Activated T-helper 1 cell treated with anti-CD3 and anti-CD28 coated beads, Interleukin-12 subunit alpha, Interleukin-12 subunit beta, Interleukin-2, Interleukin-4 antibody, amounts not matched to agents 30 ng/mL and 10 ng/mL and 1 ng/mL, durations not matched to agents 14 hours and 24 hours and 36 hours (primary cell): ENCODE results near the gene SLAMF8. TPM values are rescaled to one million over a fixed set of nuclear protein-coding genes. Genes with fewer than 3 reads are reported as not detected.

Experiments used
- DNase-seq: peaks from one replicate; pipeline ENCODE4 v3.0.0; 2021; ENCODE audit warnings: low spot score
- H3K27ac Mint-ChIP-seq: one replicate; pipeline ENCODE4 v1.8.0; 2021; ENCODE audit warnings: mild to moderate bottlenecking, mixed read lengths
- H3K27me3 Mint-ChIP-seq: one replicate; pipeline ENCODE4 v1.8.0; 2022; ENCODE audit warnings: mild to moderate bottlenecking, moderate library complexity, mixed read lengths; ENCODE audit not compliant: insufficient read depth
- H3K36me3 Mint-ChIP-seq: one replicate; pipeline ENCODE4 v1.8.0; 2021; ENCODE audit warnings: low read depth, mixed read lengths
- H3K4me1 Mint-ChIP-seq: one replicate; pipeline ENCODE4 v1.8.0; 2021; ENCODE audit warnings: low read depth, mixed read lengths
- H3K4me3 Mint-ChIP-seq: one replicate; pipeline ENCODE4 v1.8.0; 2021; ENCODE audit warnings: mild to moderate bottlenecking, moderate library complexity, mixed read lengths
- H3K9me3 Mint-ChIP-seq: one replicate; pipeline ENCODE4 v1.8.0; 2021; ENCODE audit warnings: mixed read lengths
- intact Hi-C: fragments of 100-400 bp; cut with micrococcal nuclease; formaldehyde crosslinking; loops from one replicate; pipeline ENCODE4 v1.15.1; 2024
- total RNA-seq: library from RNA; stranded (reverse); gene quantifications from 2 replicates; pipeline ENCODE4 v1.2.3, GENCODE V29; 2022

SLAMF8 gene
- total RNA-seq, 1 donor from 2014 or later = 0.49 TPM

GRCh38 chr1:159841749-159842148 is 15.1 kb downstream of the SLAMF8 start:
- no peak for DNase-seq
- H3K4me1 Mint-ChIP-seq = peaks cover 6% of the 10 kb centered on the region
- H3K27ac Mint-ChIP-seq = no peak overlapping the region
- peaks cover 24% of the 10 kb centered on the region for H3K27me3 Mint-ChIP-seq
- intact Hi-C loops = no loop called here
- H3K4me3 Mint-ChIP-seq = no peak overlapping the region
- no peaks in the 10 kb centered on the region for H3K36me3 Mint-ChIP-seq
- H3K9me3 Mint-ChIP-seq = no peaks in the 10 kb centered on the region

- Mint-ChIP-seq H3K27ac (no peak overlapping the region), H3K36me3 (no peaks in the 10 kb centered on the region), H3K9me3 (no peaks in the 10 kb centered on the region), H3K27me3 (peaks cover 23% of the 10 kb centered on the region), H3K4me1 (peaks cover 6% of the 10 kb centered on the region), H3K4me3 (no peak overlapping the region)
- no peak for DNase-seq
- intact Hi-C loops = no loop called here
Observed at GRCh38 chr1:159843459-159843858, 16.8 kb downstream of the SLAMF8 start.

- DNase-seq = no peak
- Mint-ChIP-seq H3K36me3 (no peaks in the 10 kb centered on the region), H3K9me3 (no peaks in the 10 kb centered on the region), H3K27ac (no peak overlapping the region), H3K27me3 (peaks cover 27% of the 10 kb centered on the region), H3K4me3 (no peak overlapping the region), H3K4me1 (no peaks in the 10 kb centered on the region)
- intact Hi-C loops = no loop called here
Observed at GRCh38 chr1:159845751-159846629, 19.3 kb downstream of the SLAMF8 start.

GRCh38 chr1:159847231-159847630 is 20.6 kb downstream of the SLAMF8 start:
- intact Hi-C loops = no loop called here
- Mint-ChIP-seq H3K4me1 (no peaks in the 10 kb centered on the region), H3K27ac (no peak overlapping the region), H3K36me3 (no peaks in the 10 kb centered on the region), H3K27me3 (peaks cover 39% of the 10 kb centered on the region), H3K4me3 (no peak overlapping the region), H3K9me3 (no peaks in the 10 kb centered on the region)
- DNase-seq = no peak

- Mint-ChIP-seq H3K27ac (no peak overlapping the region), H3K9me3 (no peaks in the 10 kb centered on the region), H3K4me1 (no peaks in the 10 kb centered on the region), H3K4me3 (no peak overlapping the region), H3K27me3 (peaks cover 45% of the 10 kb centered on the region), H3K36me3 (no peaks in the 10 kb centered on the region)
- DNase-seq = no peak
- intact Hi-C loops = no loop called here
Observed at GRCh38 chr1:159848326-159848725, 21.7 kb downstream of the SLAMF8 start.

GRCh38 chr1:159849626-159850366 is 23.1 kb downstream of the SLAMF8 start:
- Mint-ChIP-seq H3K27ac (no peak overlapping the region), H3K27me3 (peaks cover 43% of the 10 kb centered on the region), H3K4me3 (no peak overlapping the region), H3K36me3 (no peaks in the 10 kb centered on the region), H3K9me3 (no peaks in the 10 kb centered on the region), H3K4me1 (peaks cover 7% of the 10 kb centered on the region)
- intact Hi-C loops = no loop called here
- no peak for DNase-seq

GRCh38 chr1:159851407-159851806 is 24.7 kb downstream of the SLAMF8 start:
- Mint-ChIP-seq H3K27ac (no peak overlapping the region), H3K4me1 (peaks cover 13% of the 10 kb centered on the region), H3K9me3 (no peaks in the 10 kb centered on the region), H3K4me3 (no peak overlapping the region), H3K36me3 (no peaks in the 10 kb centered on the region), H3K27me3 (peaks cover 40% of the 10 kb centered on the region)
- intact Hi-C loops = no loop called here
- no peak for DNase-seq

- no peak overlapping the region for H3K27ac Mint-ChIP-seq
Observed at GRCh38 chr1:159853417-159854115, 26.9 kb downstream of the SLAMF8 start.

GRCh38 chr1:159854116-159854692 is 27.5 kb downstream of the SLAMF8 start:
- intact Hi-C loops = loop anchor here (2.0 kb wide), 1 partner anchor 73 kb away; the partner anchor contains the start of gene DUSP23
- Mint-ChIP-seq H3K36me3 (no peaks in the 10 kb centered on the region), H3K4me1 (peaks cover 13% of the 10 kb centered on the region), H3K9me3 (no peaks in the 10 kb centered on the region), H3K27ac (no peak overlapping the region), H3K27me3 (peaks cover 36% of the 10 kb centered on the region), H3K4me3 (peak overlapping the region; percentile 67)
- no peak for DNase-seq

More at GRCh38 chr1:159853417-159854115, 26.9 kb downstream of the SLAMF8 start:
- H3K27me3 Mint-ChIP-seq = peaks cover 36% of the 10 kb centered on the region
- no peak for DNase-seq
- H3K4me1 Mint-ChIP-seq = peaks cover 13% of the 10 kb centered on the region
- no peaks in the 10 kb centered on the region for H3K36me3 Mint-ChIP-seq
- intact Hi-C loops = loop anchor here (2.0 kb wide), 1 partner anchor 73 kb away; the partner anchor contains the start of gene DUSP23
- H3K4me3 Mint-ChIP-seq = peak overlapping the region; percentile 67
- no peaks in the 10 kb centered on the region for H3K9me3 Mint-ChIP-seq

GRCh38 chr1:159854693-159855192 is 28.1 kb downstream of the SLAMF8 start:
- Mint-ChIP-seq H3K27me3 (peaks cover 36% of the 10 kb centered on the region), H3K4me1 (peaks cover 13% of the 10 kb centered on the region), H3K9me3 (no peaks in the 10 kb centered on the region), H3K36me3 (no peaks in the 10 kb centered on the region), H3K27ac (no peak overlapping the region), H3K4me3 (peak overlapping the region; percentile 79)
- intact Hi-C loops = loop anchor here (2.0 kb wide), 1 partner anchor 74 kb away; the partner anchor contains the start of gene DUSP23
- peak; percentile 58 for DNase-seq

GRCh38 chr1:159855709-159856108 is 29.0 kb downstream of the SLAMF8 start:
- H3K27me3 Mint-ChIP-seq = peaks cover 30% of the 10 kb centered on the region
- H3K27ac Mint-ChIP-seq = no peak overlapping the region
- intact Hi-C loops = loop anchor here (2.0 kb wide), 1 partner anchor 75 kb away; the partner anchor contains the start of gene DUSP23
- peaks cover 13% of the 10 kb centered on the region for H3K4me1 Mint-ChIP-seq
- no peak for DNase-seq
- no peak overlapping the region for H3K4me3 Mint-ChIP-seq
- no peaks in the 10 kb centered on the region for H3K36me3 Mint-ChIP-seq
- H3K9me3 Mint-ChIP-seq = no peaks in the 10 kb centered on the region

GRCh38 chr1:159856576-159856975 is 29.9 kb downstream of the SLAMF8 start:
- Mint-ChIP-seq H3K4me3 (no peak overlapping the region), H3K27me3 (peaks cover 24% of the 10 kb centered on the region), H3K9me3 (no peaks in the 10 kb centered on the region), H3K4me1 (peaks cover 13% of the 10 kb centered on the region), H3K27ac (no peak overlapping the region), H3K36me3 (no peaks in the 10 kb centered on the region)
- intact Hi-C loops = no loop called here
- no peak for DNase-seq
